Measurements from ENCODE around the gene APH1A. TPM values are rescaled to one million over a fixed set of nuclear protein-coding genes. Genes with fewer than 3 reads are reported as not detected.
A peak's percentile ranks its signal among the peaks of the same experiment; 100 is the strongest.

Gene APH1A
- total and polyA plus RNA-seq, 9 of the 15 experiments (the other 6 are each of a cell fraction or from before 2014, with no cell fraction given): 5.6 to 123 (median 77.0) TPM

DNA sequence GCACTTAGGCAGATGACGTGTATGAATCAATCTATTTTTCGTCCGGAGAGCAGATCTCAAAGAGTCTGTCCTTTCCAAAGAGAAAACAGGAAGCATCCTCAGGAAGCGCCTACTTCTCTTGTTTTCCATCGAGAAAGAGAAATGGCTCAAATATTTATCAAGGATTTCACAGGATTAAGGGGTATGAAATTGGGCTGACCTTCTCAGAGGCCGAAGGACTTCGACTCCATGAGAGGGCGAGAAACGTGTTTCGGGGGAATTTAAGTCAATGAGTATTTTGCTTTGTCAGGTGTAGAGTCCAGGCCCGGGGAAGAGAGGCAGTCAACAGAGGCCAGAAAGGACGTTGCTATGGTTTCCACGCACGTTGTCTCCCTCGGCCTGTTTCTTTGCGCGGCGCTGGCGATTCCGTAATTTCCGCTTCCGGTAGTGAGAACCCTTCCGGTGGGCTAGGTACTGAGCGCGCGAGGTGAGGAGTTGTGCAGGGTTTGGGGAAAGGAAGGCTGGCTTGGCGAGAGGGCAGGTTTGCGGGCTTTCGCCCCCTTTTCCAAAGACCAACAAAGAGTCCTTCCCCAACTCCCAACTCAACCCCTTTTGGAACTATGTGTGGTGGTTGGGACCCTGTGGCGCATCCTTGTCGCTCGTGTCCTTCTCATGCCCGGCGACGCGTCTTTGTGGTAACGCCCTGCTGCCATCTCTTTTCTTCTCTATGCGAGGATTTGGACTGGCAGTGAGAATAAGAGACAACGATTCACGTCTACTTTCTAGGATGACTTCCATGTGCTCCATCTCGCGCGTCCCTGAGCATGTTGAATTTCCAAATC lies 24.8 kb upstream of the APH1A start, which contains the start of gene MRPS21 (continued):
- TF ChIP-seq, protein P1, sequence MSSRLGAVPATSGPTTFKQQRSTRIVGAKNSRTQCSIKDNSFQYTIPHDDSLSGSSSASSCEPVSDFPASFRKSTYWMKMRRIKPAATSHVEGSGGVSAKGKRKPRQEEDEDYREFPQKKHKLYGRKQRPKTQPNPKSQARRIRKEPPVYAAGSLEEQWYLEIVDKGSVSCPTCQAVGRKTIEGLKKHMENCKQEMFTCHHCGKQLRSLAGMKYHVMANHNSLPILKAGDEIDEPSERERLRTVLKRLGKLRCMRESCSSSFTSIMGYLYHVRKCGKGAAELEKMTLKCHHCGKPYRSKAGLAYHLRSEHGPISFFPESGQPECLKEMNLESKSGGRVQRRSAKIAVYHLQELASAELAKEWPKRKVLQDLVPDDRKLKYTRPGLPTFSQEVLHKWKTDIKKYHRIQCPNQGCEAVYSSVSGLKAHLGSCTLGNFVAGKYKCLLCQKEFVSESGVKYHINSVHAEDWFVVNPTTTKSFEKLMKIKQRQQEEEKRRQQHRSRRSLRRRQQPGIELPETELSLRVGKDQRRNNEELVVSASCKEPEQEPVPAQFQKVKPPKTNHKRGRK (tag; IDR thresholded peaks at IDR 0.05): no peak
- TF ChIP-seq TBP (optimal IDR thresholded peaks at IDR 0.05; ENCODE audit: low read depth, low read length): peak; percentile 67
- no peak for TF ChIP-seq TCF7 (IDR thresholded peaks at IDR 0.05; ENCODE audit: borderline replicate concordance)
- TF ChIP-seq NFYB (IDR thresholded peaks at IDR 0.05; ENCODE audit: extremely low read depth, insufficient read length): no peak
- TF ChIP-seq ZNF174 (CRISPR knock-in tag; IDR thresholded peaks at IDR 0.05): no peak
- no peak for TF ChIP-seq RBM39 (optimal IDR thresholded peaks at IDR 0.05; ENCODE audit: low read depth, low read length)
- no peak; the same call in 1 of the 2 replicates for TF ChIP-seq ELF4 (CRISPR knock-in tag; IDR thresholded peaks at IDR 0.05)
- TF ChIP-seq ZBTB11 (CRISPR knock-in tag; IDR thresholded peaks at IDR 0.05): peak; percentile 53 to 89 (median 69); a peak in 3 of 6 replicates
- TF ChIP-seq, protein P2, sequence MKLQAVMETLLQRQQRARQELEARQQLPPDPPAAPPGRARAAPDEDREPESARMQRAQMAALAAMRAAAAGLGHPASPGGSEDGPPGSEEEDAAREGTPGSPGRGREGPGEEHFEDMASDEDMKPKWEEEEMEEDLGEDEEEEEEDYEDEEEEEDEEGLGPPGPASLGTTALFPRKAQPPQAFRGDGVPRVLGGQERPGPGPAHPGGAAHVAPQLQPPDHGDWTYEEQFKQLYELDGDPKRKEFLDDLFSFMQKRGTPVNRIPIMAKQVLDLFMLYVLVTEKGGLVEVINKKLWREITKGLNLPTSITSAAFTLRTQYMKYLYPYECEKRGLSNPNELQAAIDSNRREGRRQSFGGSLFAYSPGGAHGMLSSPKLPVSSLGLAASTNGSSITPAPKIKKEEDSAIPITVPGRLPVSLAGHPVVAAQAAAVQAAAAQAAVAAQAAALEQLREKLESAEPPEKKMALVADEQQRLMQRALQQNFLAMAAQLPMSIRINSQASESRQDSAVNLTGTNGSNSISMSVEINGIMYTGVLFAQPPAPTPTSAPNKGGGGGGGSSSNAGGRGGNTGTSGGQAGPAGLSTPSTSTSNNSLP (IDR thresholded peaks at IDR 0.05; ENCODE audit: borderline replicate concordance, low read depth, low read length): no peak
- no peak for TF ChIP-seq CEBPG (CRISPR knock-in tag; IDR thresholded peaks at IDR 0.05)
- no peak for TF ChIP-seq CEBPG (tag; conservative IDR thresholded peaks at IDR 0.05 in 1 of 2, IDR thresholded peaks at IDR 0.05 in 1 of 2)
- TF ChIP-seq KLF16 (IDR thresholded peaks at IDR 0.05): no peak
- TF ChIP-seq, protein P3, sequence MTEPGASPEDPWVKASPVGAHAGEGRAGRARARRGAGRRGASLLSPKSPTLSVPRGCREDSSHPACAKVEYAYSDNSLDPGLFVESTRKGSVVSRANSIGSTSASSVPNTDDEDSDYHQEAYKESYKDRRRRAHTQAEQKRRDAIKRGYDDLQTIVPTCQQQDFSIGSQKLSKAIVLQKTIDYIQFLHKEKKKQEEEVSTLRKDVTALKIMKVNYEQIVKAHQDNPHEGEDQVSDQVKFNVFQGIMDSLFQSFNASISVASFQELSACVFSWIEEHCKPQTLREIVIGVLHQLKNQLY (CRISPR knock-in tag; conservative IDR thresholded peaks at IDR 0.05): no peak; a peak in 1 of 4 replicates
- no peak for TF ChIP-seq ETS2 (tag; IDR thresholded peaks at IDR 0.05; ENCODE audit: borderline replicate concordance, poor library complexity, severe bottlenecking)
- TF ChIP-seq, protein P4, sequence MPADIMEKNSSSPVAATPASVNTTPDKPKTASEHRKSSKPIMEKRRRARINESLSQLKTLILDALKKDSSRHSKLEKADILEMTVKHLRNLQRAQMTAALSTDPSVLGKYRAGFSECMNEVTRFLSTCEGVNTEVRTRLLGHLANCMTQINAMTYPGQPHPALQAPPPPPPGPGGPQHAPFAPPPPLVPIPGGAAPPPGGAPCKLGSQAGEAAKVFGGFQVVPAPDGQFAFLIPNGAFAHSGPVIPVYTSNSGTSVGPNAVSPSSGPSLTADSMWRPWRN (IDR thresholded peaks at IDR 0.05; ENCODE audit: low read depth): no peak
- no peak for TF ChIP-seq NR3C1 (CRISPR knock-in tag; IDR thresholded peaks at IDR 0.05)
- no peak for TF ChIP-seq ZNF165 (CRISPR knock-in tag; IDR thresholded peaks at IDR 0.05; ENCODE audit: borderline replicate concordance)
- TF ChIP-seq POLR2G (IDR thresholded peaks at IDR 0.05; ENCODE audit: low read depth, low read length): peak; percentile 86

Measured in K562 (cell line).